Naive thymus-derived CD4-positive, alpha-beta T cell (primary cell): ENCODE results near the gene C19orf18. TPM values are rescaled to one million over a fixed set of nuclear protein-coding genes. Genes with fewer than 3 reads are reported as not detected.

Experiments used
- ATAC-seq: fragments of 150-1000 bp; cut with Tn5 transposase; 2 replicates; pipeline ENCODE4 v1.10.0; 2021; ENCODE audit warnings: mild to moderate bottlenecking, moderate library complexity
- CTCF ChIA-PET: fragments of 350-600 bp; sonication (Branson Sonifier 250); formaldehyde crosslinking; loops from one replicate; lab custom pipeline; 2021; ENCODE audit warnings: antibody characterized with exemption; lab: Charles Lee
- POLR2A ChIA-PET: fragments of 350-600 bp; sonication (Branson Sonifier 250); formaldehyde crosslinking; loops from one replicate; lab custom pipeline; 2021; ENCODE audit warnings: antibody characterized with exemption, inconsistent platforms; lab: Charles Lee
- DNase-seq, 9 donors: peaks; one replicate each; pipeline versions ENCODE4 v3.0.0 to v3.0.0-alpha.2; 2020 to 2022; ENCODE audit warnings: mixed read lengths in 1 of 9
- H3K27ac ChIP-seq: one replicate; pipeline ENCODE4 v1.7.0; 2013; ENCODE audit warnings: mild to moderate bottlenecking, low read depth, low read length, moderate library complexity
- H3K27me3 ChIP-seq, 2 donors: one replicate each; pipeline ENCODE4 v1.7.0; 2013; ENCODE audit warnings: low read length in 2 of 2, mild to moderate bottlenecking in 2 of 2, moderate library complexity in 2 of 2; ENCODE audit not compliant: control insufficient read depth in 2 of 2, insufficient read depth in 2 of 2
- H3K36me3 ChIP-seq, 3 experiments: 1 replicate in 2 of 3; 2 replicates in 1 of 3; pipeline ENCODE4 v1.7.0; 2013; ENCODE audit warnings: low read length in 3 of 3, mild to moderate bottlenecking in 3 of 3, moderate library complexity in 1 of 3; ENCODE audit not compliant: insufficient read depth in 3 of 3, control insufficient read depth in 2 of 3
- H3K4me1 ChIP-seq, 2 donors: one replicate each; pipeline ENCODE4 v1.7.0; 2013; ENCODE audit warnings: low read length in 2 of 2, mild to moderate bottlenecking in 2 of 2, moderate library complexity in 1 of 2; ENCODE audit not compliant: control insufficient read depth in 2 of 2, insufficient read depth in 2 of 2
- H3K4me3 ChIP-seq: 2 replicates; pipeline ENCODE4 v1.7.0; 2013; ENCODE audit warnings: mild to moderate bottlenecking, low read length
- H3K9me3 ChIP-seq, 3 experiments: 1 replicate in 2 of 3; 2 replicates in 1 of 3; pipeline ENCODE4 v1.7.0; 2013; ENCODE audit warnings: low read length in 3 of 3; ENCODE audit not compliant: control insufficient read depth in 2 of 3
- H3K27ac Mint-ChIP-seq, 9 donors: one replicate each; pipeline ENCODE4 v1.8.0; 2020 to 2022; ENCODE audit warnings: mixed read lengths in 9 of 9, mild to moderate bottlenecking in 8 of 9, moderate library complexity in 5 of 9, inconsistent platforms in 2 of 9
- H3K27me3 Mint-ChIP-seq, 5 donors: one replicate each; pipeline ENCODE4 v1.8.0; 2021 to 2022; ENCODE audit warnings: mixed read lengths in 5 of 5, mild to moderate bottlenecking in 1 of 5
- H3K36me3 Mint-ChIP-seq, 5 donors: one replicate each; pipeline ENCODE4 v1.8.0; 2020 to 2022; ENCODE audit warnings: mixed read lengths in 5 of 5, mild to moderate bottlenecking in 3 of 5, inconsistent platforms in 1 of 5
- H3K4me1 Mint-ChIP-seq, 7 donors: one replicate each; pipeline ENCODE4 v1.8.0; 2020 to 2022; ENCODE audit warnings: mixed read lengths in 7 of 7, mild to moderate bottlenecking in 3 of 7, inconsistent platforms in 1 of 7
- H3K4me3 Mint-ChIP-seq, 10 donors: one replicate each; pipeline ENCODE4 v1.8.0; 2020 to 2022; ENCODE audit warnings: mild to moderate bottlenecking in 10 of 10, mixed read lengths in 10 of 10, moderate library complexity in 6 of 10, inconsistent platforms in 2 of 10
- H3K9me3 Mint-ChIP-seq, 11 donors: one replicate each; pipeline ENCODE4 v1.8.0; 2020 to 2022; ENCODE audit warnings: mixed read lengths in 11 of 11, mild to moderate bottlenecking in 4 of 11, inconsistent platforms in 1 of 11, moderate library complexity in 1 of 11
- intact Hi-C, 2 donors: fragments of 100-400 bp; cut with micrococcal nuclease; formaldehyde crosslinking; loops; one replicate each; pipeline ENCODE4 v1.15.1; 2023
- polyA plus RNA-seq, 2 donors: library from polyadenylated mRNA; unstranded; fragments of 300-500 nt; fragmentation: Illumina TruSeq; gene quantifications; one replicate each; pipeline ENCODE4 v1.2.3, GENCODE V29; 2021
- total RNA-seq, 6 experiments: library from RNA in 5 of 6; stranded (reverse) in 5 of 6; gene quantifications; 1 replicate in 5 of 6; 2 replicates in 1 of 6; pipeline ENCODE4 v1.2.3 and lab custom pipeline; 2021 to 2026

The C19orf18 gene
- total RNA-seq (1 to 10 TPM in 3 of 5 experiments, under 1 TPM in 1, not detected in 1; 0.44 to 2.0 (median 1.5) TPM), polyA plus RNA-seq (not detected), total RNA-seq (lab: John Stamatoyannopoulos, UW) (0.81 reads per million)

GRCh38 chr19:57974434-57974833 is at the start of gene C19orf18:
Gene C19orf18, minus strand, starts transcription at chr19:57974534. Its CDS starts 102 bp downstream, at chr19:57974432.
- H3K4me3 Mint-ChIP-seq = no peak within 1 kb of the TSS

GRCh38 chr19:58022283-58022660 is 47.9 kb upstream of the C19orf18 start:
- POLR2A ChIA-PET = no interaction called here
- no peak for ATAC-seq
- H3K36me3 ChIP-seq = no peaks in the 10 kb centered on the region

More at GRCh38 chr19:57974434-57974833, at the start of gene C19orf18:
- peaks cover 15 to 94% (median 51%) of the 10 kb centered on the region in 3 experiments for H3K9me3 ChIP-seq
- no peak within 1 kb of the TSS for H3K27ac ChIP-seq
- H3K4me1 ChIP-seq = no peaks in the 10 kb centered on the region
- Mint-ChIP-seq H3K36me3 (peaks cover 33 to 70% (median 41%) of the 10 kb centered on the region in 5 donors), H3K4me1 (no peaks in the 10 kb centered on the region), H3K27ac (peak within 1 kb of the TSS in 1 of 9 donors; percentile 3), H3K9me3 (peaks cover 8 to 99% (median 85%) of the 10 kb centered on the region in 11 donors), H3K27me3 (no peaks in the 10 kb centered on the region)
- H3K27me3 ChIP-seq = no peaks in the 10 kb centered on the region
- ChIA-PET CTCF (no interaction called here), POLR2A (no interaction called here)
- ATAC-seq (no peak), DNase-seq (no peak)
- no peak within 1 kb of the TSS for H3K4me3 ChIP-seq
- intact Hi-C loops = no loop called here
- H3K36me3 ChIP-seq = peaks cover 0 to 22% (median 9%) of the 10 kb centered on the region in 3 experiments

GRCh38 chr19:58021541-58022282 is 47.4 kb upstream of the C19orf18 start:
- no peaks in the 10 kb centered on the region for H3K27me3 ChIP-seq
- Mint-ChIP-seq H3K4me1 (no peaks in the 10 kb centered on the region), H3K27ac (no peak overlapping the region), H3K9me3 (peaks cover 5 to 82% (median 28%) of the 10 kb centered on the region in 11 donors), H3K4me3 (no peak overlapping the region), H3K27me3 (peaks cover 0 to 4% (median 0%) of the 10 kb centered on the region in 5 donors), H3K36me3 (peaks cover 0 to 19% (median 7%) of the 10 kb centered on the region in 5 donors)
- POLR2A ChIA-PET = no interaction called here
- H3K27ac ChIP-seq = no peak overlapping the region
- CTCF ChIA-PET = interaction anchor here (0.8 kb wide), 1 partner anchor 285 kb away, joined by 3 read pairs; no protein-coding TSS in a partner anchor
- DNase-seq (peak in 5 of 9 donors; percentile 21 to 58 (median 27)), ATAC-seq (peak; percentile 92)
- H3K4me3 ChIP-seq = no peak overlapping the region
- H3K9me3 ChIP-seq = peaks cover 0 to 22% (median 0%) of the 10 kb centered on the region in 3 experiments
- H3K4me1 ChIP-seq = no peaks in the 10 kb centered on the region
- H3K36me3 ChIP-seq = no peaks in the 10 kb centered on the region
- intact Hi-C loops = loop anchor here in 1 of 2 donors (1.0 kb wide), 1 partner anchor 134 kb away; no protein-coding TSS in a partner anchor

More at GRCh38 chr19:58022283-58022660, 47.9 kb upstream of the C19orf18 start:
- peaks cover 5 to 82% (median 31%) of the 10 kb centered on the region in 11 donors for H3K9me3 Mint-ChIP-seq
- CTCF ChIA-PET = interaction anchor here (0.8 kb wide), 1 partner anchor 284 kb away, joined by 3 read pairs; no protein-coding TSS in a partner anchor
- H3K4me1 Mint-ChIP-seq = no peaks in the 10 kb centered on the region
- no peaks in the 10 kb centered on the region for H3K4me1 ChIP-seq
- H3K27me3 Mint-ChIP-seq = peaks cover 0 to under 1% (median 0%) of the 10 kb centered on the region in 5 donors
- H3K9me3 ChIP-seq = peaks cover 0 to 16% (median 0%) of the 10 kb centered on the region in 3 experiments
- no peak overlapping the region for H3K27ac Mint-ChIP-seq
- DNase-seq = no peak
- no peak overlapping the region for H3K4me3 ChIP-seq
- no peak overlapping the region for H3K4me3 Mint-ChIP-seq
- no peaks in the 10 kb centered on the region for H3K27me3 ChIP-seq
- no peak overlapping the region for H3K27ac ChIP-seq
- peaks cover 0 to 19% (median 7%) of the 10 kb centered on the region in 5 donors for H3K36me3 Mint-ChIP-seq
- intact Hi-C loops = loop anchor here in 1 of 2 donors (1.0 kb wide), 1 partner anchor 133 kb away; no protein-coding TSS in a partner anchor

- no peak overlapping the region for H3K4me3 ChIP-seq
- ChIA-PET POLR2A (no interaction called here), CTCF (no interaction called here)
- peaks cover 5 to 81% (median 33%) of the 10 kb centered on the region in 11 donors for H3K9me3 Mint-ChIP-seq
- H3K27ac ChIP-seq = no peak overlapping the region
- H3K4me3 Mint-ChIP-seq = no peak overlapping the region
- peaks cover 0 to 21% (median 7%) of the 10 kb centered on the region in 5 donors for H3K36me3 Mint-ChIP-seq
- H3K9me3 ChIP-seq = peaks cover 0 to 19% (median 0%) of the 10 kb centered on the region in 3 experiments
- no peaks in the 10 kb centered on the region for H3K36me3 ChIP-seq
- no peaks in the 10 kb centered on the region for H3K4me1 ChIP-seq
- H3K4me1 Mint-ChIP-seq = no peaks in the 10 kb centered on the region
- intact Hi-C loops = no loop called here
- no peak for DNase-seq
- no peak overlapping the region for H3K27ac Mint-ChIP-seq
- no peak for ATAC-seq
- peaks cover 0 to 7% (median 4%) of the 10 kb centered on the region in 5 donors for H3K27me3 Mint-ChIP-seq
- no peaks in the 10 kb centered on the region for H3K27me3 ChIP-seq
Observed at GRCh38 chr19:58020129-58020528, 45.8 kb upstream of the C19orf18 start.

- DNase-seq (no peak), ATAC-seq (no peak)
- Mint-ChIP-seq H3K27ac (no peak overlapping the region), H3K4me1 (peaks cover 0 to 2% (median 0%) of the 10 kb centered on the region in 7 donors), H3K27me3 (peaks cover 0 to 18% (median 11%) of the 10 kb centered on the region in 5 donors), H3K36me3 (peaks cover under 1 to 16% (median 4%) of the 10 kb centered on the region in 5 donors), H3K4me3 (no peak overlapping the region), H3K9me3 (peaks cover 7 to 89% (median 42%) of the 10 kb centered on the region in 11 donors)
- no peak overlapping the region for H3K4me3 ChIP-seq
- intact Hi-C loops = no loop called here
- POLR2A ChIA-PET = no interaction called here
- no peaks in the 10 kb centered on the region for H3K27me3 ChIP-seq
- H3K27ac ChIP-seq = no peak overlapping the region
- H3K36me3 ChIP-seq = no peaks in the 10 kb centered on the region
- CTCF ChIA-PET = no interaction called here
- peaks cover 0 to 43% (median 0%) of the 10 kb centered on the region in 3 experiments for H3K9me3 ChIP-seq
- H3K4me1 ChIP-seq = no peaks in the 10 kb centered on the region
Observed at GRCh38 chr19:58014141-58014540, 39.8 kb upstream of the C19orf18 start.

GRCh38 chr19:58010507-58010906 is 36.2 kb upstream of the C19orf18 start:
- ChIA-PET POLR2A (interaction anchor here (0.9 kb wide), 1 partner anchor 7 kb away, joined by 3 read pairs; no protein-coding TSS in a partner anchor), CTCF (no interaction called here)
- Mint-ChIP-seq H3K36me3 (peaks cover 14 to 33% (median 28%) of the 10 kb centered on the region in 5 donors), H3K4me1 (peaks cover 0 to 4% (median 0%) of the 10 kb centered on the region in 7 donors), H3K27me3 (peaks cover 0 to 14% (median 4%) of the 10 kb centered on the region in 5 donors), H3K9me3 (peaks cover 4 to 94% (median 59%) of the 10 kb centered on the region in 11 donors), H3K27ac (peak overlapping the region in 1 of 9 donors; percentile 55), H3K4me3 (peak overlapping the region in 3 of 10 donors; percentile 22 to 72 (median 35))
- Histone ChIP-seq H3K4me1 (no peaks in the 10 kb centered on the region), H3K27me3 (no peaks in the 10 kb centered on the region), H3K4me3 (no peak overlapping the region), H3K9me3 (peaks cover 0 to 68% (median 18%) of the 10 kb centered on the region in 3 experiments), H3K36me3 (peaks cover 0 to 8% (median 6%) of the 10 kb centered on the region in 3 experiments), H3K27ac (no peak overlapping the region)
- DNase-seq = no peak
- no peak for ATAC-seq
- intact Hi-C loops = no loop called here
